RWPE2 (cell line): ENCODE data around the gene ZNF614.
"Not testable (repeated sequence)": the region's sequence is repeated elsewhere in the genome, so short reads cannot be mapped to it uniquely, and the experiment has no call there.

Source experiments
- ATAC-seq: fragments of 200-7000 bp; cut with Tn5 transposase; 3 replicates; pipeline ENCODE4 v1.9.1; 2021; ENCODE audit warnings: low read depth
- DNase-seq: peaks from one replicate; pipeline ENCODE4 v3.0.0-alpha.2; 2020; ENCODE audit warnings: low spot score
- H3K27ac ChIP-seq: fragments of 450-650 bp; 2 replicates; pipeline ENCODE4 v1.5.1; 2017; ENCODE audit warnings: mild to moderate bottlenecking; ENCODE audit not compliant: poor library complexity, severe bottlenecking
- H3K27me3 ChIP-seq: fragments of 250-450 bp; sonication (Bioruptor Pico); 2 replicates; pipeline ENCODE4 v1.5.1; 2021; ENCODE audit warnings: mild to moderate bottlenecking, moderate library complexity; ENCODE audit not compliant: insufficient read depth, poor library complexity, severe bottlenecking
- H3K36me3 ChIP-seq: fragments of 250-450 bp; sonication (Bioruptor Pico); 2 replicates; pipeline ENCODE4 v1.5.1; 2020; ENCODE audit warnings: low read depth, mild to moderate bottlenecking, moderate library complexity
- H3K4me1 ChIP-seq: fragments of 250-450 bp; sonication (Bioruptor Pico); 2 replicates; pipeline ENCODE4 v1.5.1; 2021; ENCODE audit warnings: mild to moderate bottlenecking, moderate library complexity; ENCODE audit not compliant: insufficient read depth, poor library complexity, severe bottlenecking
- H3K4me3 ChIP-seq: fragments of 250-450 bp; sonication (Bioruptor Pico); 2 replicates; pipeline ENCODE4 v1.5.1; 2021; ENCODE audit warnings: mild to moderate bottlenecking, moderate library complexity; ENCODE audit not compliant: severe bottlenecking
- H3K9me3 ChIP-seq: fragments of 250-450 bp; sonication (Bioruptor Pico); 2 replicates; pipeline ENCODE4 v1.5.1; 2021; ENCODE audit warnings: mild to moderate bottlenecking, moderate library complexity; ENCODE audit not compliant: severe bottlenecking
- CTCF ChIP-seq: fragments of 450-650 bp; IDR thresholded peaks from one replicate; pipeline ENCODE4 v1.5.1; 2017; ENCODE audit warnings: mild to moderate bottlenecking, moderate library complexity; ENCODE audit not compliant: poor library complexity, severe bottlenecking

Gene ZNF614

GRCh38 chr19:52048555-52049501, 20.6 kb upstream of the ZNF614 start, which contains the start of gene ZNF432:
TSS of gene ZNF432 (minus strand) at chr19:52048838. CDS start at chr19:52046868, 1,970 bp downstream.
- H3K4me1 ChIP-seq: peaks cover 4% of the 10 kb centered on the region
- H3K36me3 ChIP-seq: peaks cover 36% of the 10 kb centered on the region
- ATAC-seq (peak; percentile 93), DNase-seq (peak; percentile 81)
- no peaks in the 10 kb centered on the region for H3K27me3 ChIP-seq
- peak within 1 kb of the TSS; percentile 49 for H3K4me3 ChIP-seq
- no peak for TF ChIP-seq CTCF
- peak within 1 kb of the TSS; percentile 56 for H3K27ac ChIP-seq
- peaks cover 15% of the 10 kb centered on the region for H3K9me3 ChIP-seq

- no peak for TF ChIP-seq CTCF
- ATAC-seq (no peak), DNase-seq (no peak)
- no peak overlapping the region for H3K4me3 ChIP-seq
- H3K27ac ChIP-seq: no peak overlapping the region
- H3K36me3 ChIP-seq: peaks cover 94% of the 10 kb centered on the region
- H3K9me3 ChIP-seq: peaks cover 18% of the 10 kb centered on the region
- H3K27me3 ChIP-seq: no peaks in the 10 kb centered on the region
- no peaks in the 10 kb centered on the region for H3K4me1 ChIP-seq
Observed at GRCh38 chr19:52039169-52039568, 11.0 kb upstream of the ZNF614 start.

- peaks cover 28% of the 10 kb centered on the region for H3K9me3 ChIP-seq
- no peak for TF ChIP-seq CTCF
- DNase-seq: no peak
- H3K27ac ChIP-seq: no peak overlapping the region
- ATAC-seq: no peak
- peaks cover 3% of the 10 kb centered on the region for H3K4me1 ChIP-seq
- H3K4me3 ChIP-seq: no peak overlapping the region
- no peaks in the 10 kb centered on the region for H3K27me3 ChIP-seq
- H3K36me3 ChIP-seq: peaks cover 76% of the 10 kb centered on the region
Observed at GRCh38 chr19:52034051-52034728, 6.0 kb upstream of the ZNF614 start.

GRCh38 chr19:52028780-52029123, 573 bp upstream of the ZNF614 start:
- Histone ChIP-seq H3K27ac (peak overlapping the region; percentile 65), H3K4me3 (peak overlapping the region; percentile 82), H3K9me3 (peaks cover 6% of the 10 kb centered on the region), H3K4me1 (peaks cover 15% of the 10 kb centered on the region), H3K27me3 (no peaks in the 10 kb centered on the region), H3K36me3 (peaks cover 58% of the 10 kb centered on the region)
- peak; percentile 37; the same call in 2 of the 3 replicates for ATAC-seq
- TF ChIP-seq CTCF: no peak
- no peak for DNase-seq

- H3K9me3 ChIP-seq, ATAC-seq, H3K4me3 ChIP-seq, H3K27ac ChIP-seq, H3K27me3 ChIP-seq, DNase-seq: not testable (repeated sequence)
- H3K4me1 ChIP-seq: peaks cover 15% of the 10 kb centered on the region
- peaks cover 68% of the 10 kb centered on the region for H3K36me3 ChIP-seq
Observed at GRCh38 chr19:52026255-52026990, 1.8 kb downstream of the ZNF614 start.

- H3K4me3 ChIP-seq, H3K27ac ChIP-seq, H3K9me3 ChIP-seq, H3K27me3 ChIP-seq, ATAC-seq, DNase-seq: not testable (repeated sequence)
- Histone ChIP-seq H3K4me1 (peaks cover 14% of the 10 kb centered on the region), H3K36me3 (peaks cover 76% of the 10 kb centered on the region)
Observed at GRCh38 chr19:52024478-52024877, 3.7 kb downstream of the ZNF614 start.
